ENCODE results near the gene RANBP2. TPM values are rescaled to one million over a fixed set of nuclear protein-coding genes. Genes with fewer than 3 reads are reported as not detected.
"Not testable (repeated sequence)": the region's sequence is repeated elsewhere in the genome, so short reads cannot be mapped to it uniquely, and the experiment has no call there.

Gene RANBP2
- polyA plus RNA-seq (ENCODE audit: insufficient read length): 76.0 TPM
- long read RNA-seq, donor 1, partial matches to known transcripts: 15 of 15 reads
- long read RNA-seq, donor 1, other reads (novel, unspliced or antisense): 0 of 15 reads
- long read RNA-seq, donor 2, partial matches to known transcripts: 24 of 24 reads
- long read RNA-seq, donor 2, other reads (novel, unspliced or antisense): 0 of 24 reads
- long read RNA-seq, donor 3, partial matches to known transcripts: 16 of 16 reads
- long read RNA-seq, donor 3, other reads (novel, unspliced or antisense): 0 of 16 reads
- long read RNA-seq, donor 4: 0 reads
- long read RNA-seq, donor 5, partial matches to known transcripts: 5 of 5 reads
- long read RNA-seq, donor 5, other reads (novel, unspliced or antisense): 0 of 5 reads
- long read RNA-seq, donor 6: 0 reads
- long read RNA-seq, donor 7, partial matches to known transcripts: 24 of 24 reads
- long read RNA-seq, donor 7, other reads (novel, unspliced or antisense): 0 of 24 reads
- long read RNA-seq, donor 8: 0 reads

GRCh38 chr2:108719149-108720044 lies at the start of gene RANBP2:
TSS of gene RANBP2 (plus strand) at chr2:108719482. CDS start at chr2:108719607, 125 bp downstream.
- DNase-seq: peak; percentile 93

- not testable (repeated sequence) for DNase-seq
Measured at GRCh38 chr2:108670282-108670681, 49.0 kb upstream of the RANBP2 start.

GRCh38 chr2:108672200-108672805 lies 47.0 kb upstream of the RANBP2 start:
- not testable (repeated sequence) for DNase-seq

GRCh38 chr2:108676522-108676921 lies 42.8 kb upstream of the RANBP2 start:
- DNase-seq: not testable (repeated sequence)

- not testable (repeated sequence) for DNase-seq
Measured at GRCh38 chr2:108677239-108677744, 42.0 kb upstream of the RANBP2 start.

- not testable (repeated sequence) for DNase-seq
Measured at GRCh38 chr2:108678198-108678651, 41.1 kb upstream of the RANBP2 start.

- DNase-seq: not testable (repeated sequence)
Measured at GRCh38 chr2:108680805-108681204, 38.5 kb upstream of the RANBP2 start.

GRCh38 chr2:108688818-108689756 lies 30.2 kb upstream of the RANBP2 start:
- DNase-seq: not testable (repeated sequence)

- DNase-seq: not testable (repeated sequence)
Measured at GRCh38 chr2:108690001-108690400, 29.3 kb upstream of the RANBP2 start.

- DNase-seq: no peak
Measured at GRCh38 chr2:108691447-108691846, 27.8 kb upstream of the RANBP2 start.

- no peak for DNase-seq
Measured at GRCh38 chr2:108701208-108701607, 18.1 kb upstream of the RANBP2 start.

- no peak for DNase-seq
Measured at GRCh38 chr2:108701806-108702205, 17.5 kb upstream of the RANBP2 start.

- no peak for DNase-seq
Measured at GRCh38 chr2:108704871-108705270, 14.4 kb upstream of the RANBP2 start.

GRCh38 chr2:108707300-108707699 lies 12.0 kb upstream of the RANBP2 start:
- no peak for DNase-seq

GRCh38 chr2:108716971-108717370 lies 2.3 kb upstream of the RANBP2 start:
- DNase-seq: not testable (repeated sequence)

GRCh38 chr2:108726048-108726447 lies 6.8 kb downstream of the RANBP2 start:
- DNase-seq: not testable (repeated sequence)

GRCh38 chr2:108734656-108735055 lies 15.4 kb downstream of the RANBP2 start:
- DNase-seq: not testable (repeated sequence)

GRCh38 chr2:108757973-108758372 lies 38.7 kb downstream of the RANBP2 start:
- DNase-seq: not testable (repeated sequence)

- DNase-seq: not testable (repeated sequence)
Measured at GRCh38 chr2:108762618-108763017, 43.3 kb downstream of the RANBP2 start.

- not testable (repeated sequence) for DNase-seq
Measured at GRCh38 chr2:108766671-108767070, 47.4 kb downstream of the RANBP2 start.

All from left kidney (tissue), 8 donors.